Fibroblast of gingiva (primary cell): ENCODE results near the gene SLCO2A1.

Experiments
- DNase-seq: peaks from one replicate; pipeline ENCODE4 v3.0.0-alpha.2; 2011; ENCODE audit warnings: low read depth

Gene SLCO2A1

DNA sequence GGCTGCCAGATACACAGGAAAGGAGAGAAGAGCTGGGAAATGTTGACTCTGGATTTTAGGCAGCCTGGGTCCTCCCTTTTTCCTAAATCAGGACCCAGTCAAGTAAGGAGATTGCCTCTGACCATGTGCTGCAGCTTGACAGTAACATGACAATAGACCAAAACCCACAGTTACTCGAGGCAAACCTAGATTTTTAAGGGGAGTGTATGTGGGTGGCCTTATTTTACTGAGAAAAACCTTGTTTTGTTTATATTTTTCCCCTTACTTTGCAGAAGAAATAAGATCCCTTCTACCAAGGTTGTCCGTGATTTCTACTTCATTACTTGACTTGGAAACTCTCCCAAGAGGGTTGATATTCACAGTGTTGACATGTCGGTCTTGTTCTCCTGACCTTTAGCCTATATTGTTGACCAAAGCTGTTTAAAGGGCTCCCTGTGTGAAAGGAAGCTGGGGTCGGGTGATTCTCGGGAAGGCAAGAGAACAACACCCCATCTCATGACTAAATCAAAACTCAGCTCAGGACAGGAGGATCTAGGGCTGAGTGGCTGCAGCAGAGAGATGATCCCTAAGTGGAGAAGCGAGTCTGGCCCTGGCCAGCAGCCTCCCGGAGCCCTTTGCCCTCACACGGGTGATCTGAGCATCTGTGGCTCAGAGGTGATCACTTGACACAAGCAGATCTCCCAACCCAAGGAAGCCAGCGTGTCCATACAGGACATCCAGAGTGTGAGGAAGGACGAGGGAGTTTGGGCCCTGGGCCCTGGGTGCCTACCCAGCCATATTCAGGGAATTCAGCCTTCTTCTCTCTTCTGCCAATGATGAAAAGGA, 31.0 kb upstream of the SLCO2A1 start:
- DNase-seq: no peak

DNA sequence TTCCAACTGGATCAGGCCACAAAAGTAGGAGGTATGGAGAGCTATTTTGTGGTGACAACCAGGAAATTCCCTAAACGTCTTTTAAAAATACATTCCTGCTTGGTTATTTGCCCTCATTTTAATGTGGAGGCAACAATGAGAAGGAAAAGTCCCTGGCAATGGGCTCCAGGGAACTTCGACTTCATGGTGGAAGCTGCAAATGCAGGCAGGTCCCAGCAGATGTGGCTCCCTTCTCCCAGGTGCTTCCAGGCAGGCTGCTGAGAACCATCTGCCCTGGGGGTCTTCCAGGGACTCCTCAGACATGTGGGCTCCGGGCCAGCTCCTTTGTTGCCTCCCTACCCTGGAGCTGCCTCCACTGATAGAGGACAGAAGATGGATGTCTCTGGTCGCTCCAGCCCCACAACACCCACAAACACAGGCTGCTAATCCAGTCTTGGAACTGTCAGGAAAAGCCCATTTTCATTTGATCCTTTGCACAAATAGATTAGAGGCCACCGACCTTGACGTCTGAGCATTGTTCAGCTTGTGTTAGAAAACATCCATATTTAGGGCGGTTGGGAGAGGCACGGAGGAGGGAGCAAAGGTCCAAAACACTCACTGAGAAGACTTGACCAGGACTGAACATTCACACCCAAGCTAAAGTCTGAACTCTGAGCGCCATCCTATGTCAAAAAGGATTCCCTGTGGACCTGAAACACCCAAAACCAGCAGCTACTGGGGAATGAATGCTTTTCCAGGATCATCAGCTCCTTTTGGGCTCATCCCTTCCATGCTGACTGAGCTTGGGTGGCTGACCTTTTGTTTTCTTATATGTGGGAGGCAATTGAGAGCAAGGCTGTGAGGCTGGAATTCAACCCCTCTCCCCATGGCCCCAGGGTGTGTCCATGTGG, 30.2 kb upstream of the SLCO2A1 start:
- no peak for DNase-seq

DNA sequence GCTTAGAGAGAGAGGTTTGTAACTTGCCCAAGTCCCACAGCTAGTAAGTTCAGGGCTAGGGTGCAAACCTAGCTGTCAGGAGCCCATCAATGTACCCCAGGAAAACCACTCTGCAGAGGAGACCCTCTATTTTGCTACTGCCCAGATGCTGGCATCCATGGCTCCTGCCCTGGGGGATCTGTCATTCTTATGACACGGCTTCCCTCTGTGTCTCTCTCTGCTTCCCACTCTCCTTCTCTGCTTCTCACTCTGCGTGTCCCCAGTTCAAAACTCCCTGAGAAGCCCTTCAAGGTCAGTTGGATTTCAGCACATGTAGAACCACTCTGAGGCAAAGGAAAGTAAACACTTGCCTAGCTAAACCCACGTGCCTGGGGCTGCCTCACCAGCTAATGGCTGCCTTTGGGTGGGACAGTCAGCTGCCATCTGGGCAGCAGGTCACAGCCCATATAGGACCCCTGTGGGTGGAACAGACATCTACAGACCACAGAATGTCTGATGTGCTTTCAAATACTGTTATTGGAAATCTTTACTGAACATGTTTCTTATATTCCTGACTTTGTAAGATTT, 29.4 kb upstream of the SLCO2A1 start:
- DNase-seq: no peak

DNA sequence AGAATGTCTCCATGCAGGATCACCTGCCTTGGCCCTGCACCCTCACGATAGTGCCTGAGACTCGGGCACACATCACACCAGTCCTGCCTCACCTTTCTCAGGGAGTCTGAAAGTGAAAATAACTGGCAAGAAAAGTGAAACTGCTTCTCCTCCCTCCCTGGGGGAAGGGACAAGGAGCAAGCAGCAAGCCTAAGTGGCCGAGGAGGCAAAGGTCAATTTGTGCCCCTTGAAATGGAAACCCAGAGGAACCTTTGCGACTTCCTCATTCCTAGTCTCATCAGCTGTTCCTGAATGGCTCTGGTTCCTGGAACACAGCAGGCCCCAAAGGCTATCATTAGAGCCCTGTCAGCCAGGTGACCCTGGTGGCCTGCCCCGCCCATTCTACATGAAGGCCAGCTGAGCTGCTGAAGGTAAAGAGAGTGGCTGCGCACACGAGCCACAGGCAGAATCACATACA, 28.0 kb upstream of the SLCO2A1 start:
- DNase-seq: no peak

GRCh38 chr3:134057006-134057653, 27.4 kb upstream of the SLCO2A1 start:
- no peak for DNase-seq

GRCh38 chr3:134056464-134056891, 26.8 kb upstream of the SLCO2A1 start:
- no peak for DNase-seq

- no peak for DNase-seq
Observed at GRCh38 chr3:134055661-134056060, 25.9 kb upstream of the SLCO2A1 start.

GRCh38 chr3:134054881-134055280, 25.2 kb upstream of the SLCO2A1 start:
- no peak for DNase-seq

DNA sequence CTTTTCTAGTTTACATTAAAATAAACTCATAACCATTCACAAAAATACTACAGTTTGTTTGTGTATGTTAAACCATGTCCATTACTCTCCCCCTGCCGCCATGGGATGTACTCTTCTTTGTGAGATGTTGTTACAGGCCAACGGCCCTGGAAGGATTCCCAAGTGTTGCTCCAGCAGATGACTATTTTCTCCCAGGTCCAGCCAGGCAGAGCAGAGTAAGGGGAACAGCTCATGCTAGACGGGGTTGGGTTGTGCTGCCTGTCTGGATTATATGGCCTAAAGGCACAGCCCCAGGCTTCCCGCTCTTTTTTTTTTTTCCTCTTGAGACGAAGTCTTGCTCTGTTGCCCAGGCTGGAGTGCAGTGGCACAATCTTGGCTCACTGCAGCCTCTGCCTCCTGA, 24.5 kb upstream of the SLCO2A1 start:
- DNase-seq: peak; percentile 41

DNA sequence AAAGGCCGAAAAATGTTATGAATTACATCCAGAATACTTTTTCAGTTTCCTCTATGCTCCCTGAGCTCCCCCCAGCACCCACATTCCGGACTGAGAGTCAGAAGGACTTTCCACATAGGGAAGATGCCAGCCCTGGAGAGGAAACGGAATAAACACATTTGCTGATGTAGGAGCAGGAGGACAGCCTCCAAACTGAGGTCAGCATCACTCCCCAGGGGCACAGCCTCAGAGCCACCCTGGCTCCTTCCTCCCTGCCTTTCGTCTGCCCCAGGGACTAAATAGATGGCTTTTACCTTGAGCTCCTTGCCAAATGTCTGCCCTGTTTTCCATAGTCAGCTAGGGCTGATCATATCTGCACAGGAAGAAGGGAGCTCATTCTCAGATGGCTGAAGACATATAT, 22.6 kb upstream of the SLCO2A1 start:
- no peak for DNase-seq

GRCh38 chr3:134049676-134050075, 20.0 kb upstream of the SLCO2A1 start:
- no peak for DNase-seq

DNA sequence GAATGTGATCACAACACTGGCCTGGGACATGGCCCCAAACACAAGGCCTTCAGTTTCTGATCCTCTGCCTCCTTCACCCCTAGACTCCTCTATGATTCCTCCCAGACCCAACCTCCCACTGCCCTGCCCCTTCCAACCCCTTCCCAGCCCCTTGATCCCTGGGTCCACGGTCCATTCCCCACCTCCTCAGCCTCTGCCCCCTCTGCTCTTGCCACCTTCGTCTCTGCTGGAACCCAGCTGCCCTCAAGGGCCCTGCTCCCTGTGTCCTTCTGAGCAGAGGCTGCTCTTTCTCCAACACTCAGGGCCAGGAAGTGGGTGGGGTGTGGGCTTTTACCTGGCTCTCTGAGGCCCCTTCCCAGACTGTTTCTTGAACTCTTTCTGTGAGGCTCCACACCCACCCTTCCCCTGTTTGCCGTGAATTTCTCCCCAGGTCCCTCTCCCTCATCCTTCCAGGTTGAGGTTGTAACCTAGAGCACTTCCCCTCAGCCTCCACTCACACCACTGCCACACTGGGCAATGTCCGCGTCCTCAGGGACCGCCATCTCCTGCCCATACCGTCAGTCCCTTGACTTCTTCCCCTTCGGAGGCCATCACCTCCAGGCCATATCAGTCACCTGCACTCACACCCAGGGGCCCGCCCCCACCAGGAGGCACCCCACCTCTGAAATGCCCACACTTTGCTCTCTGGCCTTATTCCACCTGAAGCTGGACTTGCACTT, 18.7 kb upstream of the SLCO2A1 start:
- DNase-seq: no peak

GRCh38 chr3:134044459-134044858, 14.7 kb upstream of the SLCO2A1 start:
- no peak for DNase-seq

- no peak for DNase-seq
Observed at GRCh38 chr3:134040066-134040465, 10.3 kb upstream of the SLCO2A1 start.

- no peak for DNase-seq
Observed at GRCh38 chr3:134039161-134039862, 9.6 kb upstream of the SLCO2A1 start.

GRCh38 chr3:134038716-134039115, 9.0 kb upstream of the SLCO2A1 start:
- DNase-seq: no peak

- DNase-seq: no peak
Observed at GRCh38 chr3:134038071-134038491, 8.4 kb upstream of the SLCO2A1 start.

GRCh38 chr3:134037168-134037567, 7.4 kb upstream of the SLCO2A1 start:
- DNase-seq: no peak

DNA sequence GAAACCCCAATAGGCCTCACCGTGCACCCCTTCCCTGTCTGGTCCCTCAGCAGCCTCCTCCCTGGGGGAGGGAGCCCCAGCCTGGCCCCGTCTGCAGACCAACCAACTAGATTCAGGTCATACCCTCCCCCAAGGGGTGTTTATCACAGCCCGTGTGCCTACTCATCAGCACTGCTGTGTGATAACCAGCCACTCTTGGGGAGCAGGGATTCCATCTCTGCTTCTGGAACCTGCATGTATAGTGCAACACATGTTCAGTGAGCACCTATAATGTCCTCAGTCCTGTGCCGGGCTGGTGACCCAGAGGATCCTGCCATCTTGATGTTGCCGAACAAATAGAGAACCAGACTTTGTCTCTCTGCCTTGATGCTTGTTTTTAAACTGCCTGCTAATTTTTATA, 6.6 kb upstream of the SLCO2A1 start:
- DNase-seq: no peak

GRCh38 chr3:134035836-134036235, 6.1 kb upstream of the SLCO2A1 start:
- DNase-seq: no peak
